Mesenteric fat pad (tissue), 1 donor: Measurements from ENCODE around the gene TRPT1. TPM values are rescaled to one million over a fixed set of nuclear protein-coding genes. Genes with fewer than 3 reads are reported as not detected.

Experiments
- DNase-seq: peaks from one replicate; pipeline ENCODE4 v3.0.0-alpha.2; 2020; ENCODE audit warnings: low spot score
- total RNA-seq: library from RNA; stranded (reverse); fragmentation: NEBNext Ultra II Directional; extraction: Animal tissue kit (Norgen Biotek cat#: 25700); gene quantifications from one replicate; pipeline ENCODE4 v1.2.1, GENCODE V29; 2021
- donor health status: DM: yes; HTN: yes; CAD: no.

Gene TRPT1
- total RNA-seq, 1 donor from 2014 or later, result 32.7 TPM

GRCh38 chr11:64231546-64231945, 5.6 kb upstream of the TRPT1 start:
- DNase-seq, result no peak

GRCh38 chr11:64230985-64231365, 5.0 kb upstream of the TRPT1 start:
- DNase-seq, result no peak

GRCh38 chr11:64230171-64230984, 4.4 kb upstream of the TRPT1 start, which contains the start of gene DNAJC4:
Gene DNAJC4, plus strand, starts transcription at chr11:64230548. Its CDS starts 307 bp downstream, at chr11:64230855.
- no peak for DNase-seq

GRCh38 chr11:64229744-64230170, 3.8 kb upstream of the TRPT1 start:
- DNase-seq, result no peak

- no peak for DNase-seq
These were observed 3.2 kb upstream of the TRPT1 start for GRCh38 chr11:64229090-64229743.

GRCh38 chr11:64227405-64227956, 1.5 kb upstream of the TRPT1 start:
- DNase-seq, result no peak

GRCh38 chr11:64226507-64227051, 593 bp upstream of the TRPT1 start:
- DNase-seq, result no peak

- DNase-seq, result no peak
These were observed 937 bp downstream of the TRPT1 start for GRCh38 chr11:64224891-64225607.

- DNase-seq, result no peak
These were observed 1.7 kb downstream of the TRPT1 start for GRCh38 chr11:64224151-64224890.

GRCh38 chr11:64223001-64223651, 2.9 kb downstream of the TRPT1 start:
- no peak for DNase-seq

- DNase-seq, result no peak
These were observed 3.4 kb downstream of the TRPT1 start for GRCh38 chr11:64222651-64223000.

GRCh38 chr11:64220798-64221197, 5.2 kb downstream of the TRPT1 start:
- DNase-seq, result no peak

- no peak for DNase-seq
These were observed 5.7 kb downstream of the TRPT1 start for GRCh38 chr11:64220271-64220670.

GRCh38 chr11:64219755-64220154, 6.2 kb downstream of the TRPT1 start:
- DNase-seq, result no peak

GRCh38 chr11:64219354-64219684, 6.7 kb downstream of the TRPT1 start:
- no peak for DNase-seq

GRCh38 chr11:64218628-64219353, 7.2 kb downstream of the TRPT1 start:
- no peak for DNase-seq

- no peak for DNase-seq
These were observed 9.1 kb downstream of the TRPT1 start for GRCh38 chr11:64216879-64217278.

GRCh38 chr11:64211181-64211872, 14.7 kb downstream of the TRPT1 start:
- no peak for DNase-seq
